Neural cell (in vitro differentiated cells): ENCODE data around the gene ZNF189. TPM values are rescaled to one million over a fixed set of nuclear protein-coding genes. Genes with fewer than 3 reads are reported as not detected.

Experiments used
- H2AFZ ChIP-seq: fragments of 200-600, 300-800 bp; sonication (generic), shearing (Covaris generic); 2 replicates; pipeline ENCODE4 v1.6.0; 2014; ENCODE audit warnings: low read depth, mild to moderate bottlenecking, antibody characterized with exemption, low read length, moderate library complexity
- H3F3A ChIP-seq: fragments of 200-600 bp; shearing (Covaris generic); 2 replicates; pipeline ENCODE4 v1.6.1; 2016; ENCODE audit warnings: mild to moderate bottlenecking, moderate library complexity, mixed read lengths, antibody characterized with exemption, low read length; ENCODE audit not compliant: insufficient read depth, poor library complexity, severe bottlenecking
- H3K27ac ChIP-seq: fragments of 200-600, 300-800 bp; sonication (generic), shearing (Covaris generic); 2 replicates; pipeline ENCODE4 v1.5.1; 2014; ENCODE audit warnings: mild to moderate bottlenecking, low read length, moderate library complexity
- H3K27me3 ChIP-seq: fragments of 300-800, 200-600 bp; sonication (generic), shearing (Covaris generic); 2 replicates; pipeline ENCODE4 v1.6.0; 2014; ENCODE audit warnings: mild to moderate bottlenecking, low read depth, low read length, moderate library complexity; ENCODE audit not compliant: insufficient read depth
- H3K36me3 ChIP-seq: fragments of 300-800, 200-600 bp; sonication (generic), shearing (Covaris generic); 2 replicates; pipeline ENCODE4 v1.5.1; 2014; ENCODE audit warnings: mild to moderate bottlenecking, antibody characterized with exemption, low read length, moderate library complexity; ENCODE audit not compliant: insufficient read depth
- H3K4me2 ChIP-seq: fragments of 300-800, 200-600 bp; sonication (generic), shearing (Covaris generic); 2 replicates; pipeline ENCODE4 v1.6.0; 2014; ENCODE audit warnings: mild to moderate bottlenecking, low read length
- H3K4me3 ChIP-seq: fragments of 300-800, 200-600 bp; sonication (generic), shearing (Covaris generic); 2 replicates; pipeline ENCODE4 v1.5.1; 2014; ENCODE audit warnings: mild to moderate bottlenecking, low read length, moderate library complexity
- H3K79me2 ChIP-seq: fragments of 200-600 bp; shearing (Covaris generic); replicated peaks from 2 replicates; pipeline ENCODE4 v1.6.0; 2014; ENCODE audit warnings: mild to moderate bottlenecking, low read length, moderate library complexity; ENCODE audit not compliant: insufficient read depth
- H3K9ac ChIP-seq: fragments of 300-800, 200-600 bp; sonication (generic), shearing (Covaris generic); 2 replicates; pipeline ENCODE4 v1.6.1; 2016; ENCODE audit warnings: mild to moderate bottlenecking, low read length, mixed read lengths
- H3K9me2 ChIP-seq: fragments of 200-600 bp; shearing (Covaris generic); 2 replicates; pipeline ENCODE4 v1.6.1; 2016; ENCODE audit warnings: mild to moderate bottlenecking, low read length, mixed read lengths; ENCODE audit not compliant: insufficient read depth
- H3K9me3 ChIP-seq: fragments of 200-600, 300-800 bp; sonication (generic), shearing (Covaris generic); 2 replicates; pipeline ENCODE4 v1.6.1; 2016; ENCODE audit warnings: mild to moderate bottlenecking, mixed run types, low read length, moderate library complexity, mixed read lengths
- H4K20me1 ChIP-seq: fragments of 200-600 bp; shearing (Covaris generic); 2 replicates; pipeline ENCODE4 v1.6.1; 2016; ENCODE audit warnings: mild to moderate bottlenecking, mixed run types; ENCODE audit not compliant: insufficient read depth
- EP300 ChIP-seq: fragments of 450-650 bp; conservative IDR thresholded peaks from 2 replicates; pipeline ENCODE4 v1.6.1; 2014; ENCODE audit warnings: antibody characterized with exemption, mild to moderate bottlenecking, moderate library complexity; ENCODE audit not compliant: poor library complexity, severe bottlenecking
- EZH2 ChIP-seq: fragments of 200-600, 300-800 bp; shearing (Covaris generic), sonication (generic); IDR thresholded peaks from 2 replicates; pipeline ENCODE4 v1.6.1; 2014; ENCODE audit warnings: antibody characterized with exemption, low read length, borderline replicate concordance, mild to moderate bottlenecking; ENCODE audit not compliant: insufficient read depth, poor library complexity, severe bottlenecking
- MXI1 ChIP-seq: fragments of 450-650 bp; conservative IDR thresholded peaks from 2 replicates; pipeline ENCODE4 v1.6.1; 2014; ENCODE audit warnings: antibody characterized with exemption, mild to moderate bottlenecking; ENCODE audit not compliant: poor library complexity, severe bottlenecking
- POLR2AphosphoS5 ChIP-seq: IDR thresholded peaks from 2 replicates; pipeline ENCODE4 v1.6.1; 2012
- RAD21 ChIP-seq: fragments of 450-650 bp; conservative IDR thresholded peaks from 2 replicates; pipeline ENCODE4 v1.6.1; 2014; ENCODE audit warnings: antibody characterized with exemption, mild to moderate bottlenecking, moderate library complexity
- REST ChIP-seq: IDR thresholded peaks from 2 replicates; pipeline ENCODE4 v1.6.1; 2012; ENCODE audit warnings: borderline replicate concordance
- SMC3 ChIP-seq: fragments of 450-650 bp; conservative IDR thresholded peaks from 2 replicates; pipeline ENCODE4 v1.6.1; 2014; ENCODE audit warnings: antibody characterized with exemption, mild to moderate bottlenecking, moderate library complexity; ENCODE audit not compliant: poor library complexity
- TAF1 ChIP-seq: IDR thresholded peaks from 2 replicates; pipeline ENCODE4 v1.6.1; 2012; ENCODE audit warnings: low read depth
- polyA plus RNA-seq: library from polyadenylated mRNA; depleted of rRNA; stranded (reverse); fragments of >200 nt; gene quantifications from 2 replicates; pipeline ENCODE4 v1.2.3, GENCODE V29; 2014
- TF ChIP-seq, protein P1 (sequence below): fragments of 450-650 bp; IDR thresholded peaks from 2 replicates; pipeline ENCODE4 v1.5.1; 2014; ENCODE audit warnings: antibody characterized with exemption, mild to moderate bottlenecking, moderate library complexity; ENCODE audit not compliant: poor library complexity, severe bottlenecking

The ZNF189 gene
- polyA plus RNA-seq, 1 donor from 2014 or later: 28.0 TPM

- Histone ChIP-seq H3K4me3 (no peak overlapping the region), H3K27ac (no peak overlapping the region), H3K9me2 (no peaks in the 10 kb centered on the region), H3K79me2 (no peaks in the 10 kb centered on the region), H4K20me1 (no peaks in the 10 kb centered on the region), H3F3A (no peaks in the 10 kb centered on the region), H2AFZ (no peak overlapping the region), H3K9ac (no peak overlapping the region), H3K27me3 (no peaks in the 10 kb centered on the region), H3K36me3 (no peaks in the 10 kb centered on the region), H3K9me3 (no peaks in the 10 kb centered on the region), H3K4me2 (no peak overlapping the region)
- TF ChIP-seq MXI1 (no peak), SMC3 (no peak), TAF1 (no peak), RAD21 (no peak), EZH2 (no peak), EP300 (no peak)
- TF ChIP-seq, protein P1, sequence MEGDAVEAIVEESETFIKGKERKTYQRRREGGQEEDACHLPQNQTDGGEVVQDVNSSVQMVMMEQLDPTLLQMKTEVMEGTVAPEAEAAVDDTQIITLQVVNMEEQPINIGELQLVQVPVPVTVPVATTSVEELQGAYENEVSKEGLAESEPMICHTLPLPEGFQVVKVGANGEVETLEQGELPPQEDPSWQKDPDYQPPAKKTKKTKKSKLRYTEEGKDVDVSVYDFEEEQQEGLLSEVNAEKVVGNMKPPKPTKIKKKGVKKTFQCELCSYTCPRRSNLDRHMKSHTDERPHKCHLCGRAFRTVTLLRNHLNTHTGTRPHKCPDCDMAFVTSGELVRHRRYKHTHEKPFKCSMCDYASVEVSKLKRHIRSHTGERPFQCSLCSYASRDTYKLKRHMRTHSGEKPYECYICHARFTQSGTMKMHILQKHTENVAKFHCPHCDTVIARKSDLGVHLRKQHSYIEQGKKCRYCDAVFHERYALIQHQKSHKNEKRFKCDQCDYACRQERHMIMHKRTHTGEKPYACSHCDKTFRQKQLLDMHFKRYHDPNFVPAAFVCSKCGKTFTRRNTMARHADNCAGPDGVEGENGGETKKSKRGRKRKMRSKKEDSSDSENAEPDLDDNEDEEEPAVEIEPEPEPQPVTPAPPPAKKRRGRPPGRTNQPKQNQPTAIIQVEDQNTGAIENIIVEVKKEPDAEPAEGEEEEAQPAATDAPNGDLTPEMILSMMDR: no peak
Measured at GRCh38 chr9:101434998-101435397, 36.3 kb downstream of the ZNF189 start.

DNA sequence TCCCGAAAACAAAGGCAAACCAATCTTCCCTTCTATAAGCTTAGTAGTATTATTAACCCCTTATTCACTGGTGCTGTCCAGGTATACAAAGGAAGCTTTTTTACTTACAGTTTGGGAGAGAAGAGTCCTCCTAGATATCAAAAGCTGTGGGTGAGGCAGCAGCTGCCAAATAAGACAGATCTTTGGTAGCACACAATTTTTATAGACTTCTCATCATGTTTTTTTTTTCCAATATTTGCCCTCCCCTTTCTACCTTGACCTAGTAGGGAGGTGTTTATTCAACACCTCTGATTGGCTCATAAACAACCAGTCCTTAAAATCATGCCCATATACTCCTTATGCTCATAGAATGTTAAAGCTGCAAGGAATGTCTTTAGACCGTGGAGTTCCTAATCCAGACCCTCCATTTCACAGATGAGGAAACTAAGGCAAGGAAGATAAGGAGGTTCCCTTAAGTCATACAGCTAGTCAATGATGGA is 37.0 kb downstream of the ZNF189 start, which contains the start of gene ALDOB:
TSS of gene ALDOB (minus strand) at position 174 of the 479 bp plus-strand sequence. CDS start 4,887 bp downstream, outside the sequence.
- H3K4me3 ChIP-seq: no peak within 1 kb of the TSS
- no peaks in the 10 kb centered on the region for H3K36me3 ChIP-seq

More for the DNA sequence above, 37.0 kb downstream of the ZNF189 start, which contains the start of gene ALDOB:
- Histone ChIP-seq H3K27ac (no peak within 1 kb of the TSS), H3K27me3 (no peaks in the 10 kb centered on the region), H3K9me2 (no peaks in the 10 kb centered on the region), H4K20me1 (no peaks in the 10 kb centered on the region), H3K4me2 (no peak within 1 kb of the TSS), H3K9me3 (no peaks in the 10 kb centered on the region), H3K79me2 (no peaks in the 10 kb centered on the region), H3F3A (no peaks in the 10 kb centered on the region), H3K9ac (no peak within 1 kb of the TSS), H2AFZ (no peak within 1 kb of the TSS)
- no peak for TF ChIP-seq REST
- no peak for TF ChIP-seq SMC3
- TF ChIP-seq TAF1: no peak
- TF ChIP-seq EZH2: no peak
- TF ChIP-seq EP300: no peak
- no peak for TF ChIP-seq MXI1
- TF ChIP-seq, protein P1: no peak
- TF ChIP-seq RAD21: no peak
- TF ChIP-seq POLR2AphosphoS5: no peak
